ENCODE data around the gene CTSH.

DNA sequence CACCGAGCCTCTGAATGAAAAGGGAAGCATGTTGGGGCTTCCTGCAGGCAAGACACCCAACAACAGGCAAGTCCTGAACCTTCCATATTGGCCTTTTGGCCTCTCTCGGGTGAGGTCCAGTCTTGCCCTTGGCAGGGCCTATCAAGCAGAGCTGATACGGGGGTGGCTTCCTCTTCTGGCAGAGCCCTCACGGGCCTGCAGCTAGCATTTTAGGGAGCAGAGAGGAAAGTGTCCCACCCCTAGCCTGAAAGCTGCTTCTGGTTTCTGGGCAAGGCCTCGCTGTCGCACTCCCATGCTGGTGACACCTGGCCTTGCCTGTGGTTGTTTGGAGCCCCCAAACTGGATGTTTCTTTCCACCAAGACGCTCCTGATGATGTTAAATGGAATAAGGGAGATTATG lies 31.8 kb upstream of the CTSH start:
- TF ChIP-seq, protein P1, sequence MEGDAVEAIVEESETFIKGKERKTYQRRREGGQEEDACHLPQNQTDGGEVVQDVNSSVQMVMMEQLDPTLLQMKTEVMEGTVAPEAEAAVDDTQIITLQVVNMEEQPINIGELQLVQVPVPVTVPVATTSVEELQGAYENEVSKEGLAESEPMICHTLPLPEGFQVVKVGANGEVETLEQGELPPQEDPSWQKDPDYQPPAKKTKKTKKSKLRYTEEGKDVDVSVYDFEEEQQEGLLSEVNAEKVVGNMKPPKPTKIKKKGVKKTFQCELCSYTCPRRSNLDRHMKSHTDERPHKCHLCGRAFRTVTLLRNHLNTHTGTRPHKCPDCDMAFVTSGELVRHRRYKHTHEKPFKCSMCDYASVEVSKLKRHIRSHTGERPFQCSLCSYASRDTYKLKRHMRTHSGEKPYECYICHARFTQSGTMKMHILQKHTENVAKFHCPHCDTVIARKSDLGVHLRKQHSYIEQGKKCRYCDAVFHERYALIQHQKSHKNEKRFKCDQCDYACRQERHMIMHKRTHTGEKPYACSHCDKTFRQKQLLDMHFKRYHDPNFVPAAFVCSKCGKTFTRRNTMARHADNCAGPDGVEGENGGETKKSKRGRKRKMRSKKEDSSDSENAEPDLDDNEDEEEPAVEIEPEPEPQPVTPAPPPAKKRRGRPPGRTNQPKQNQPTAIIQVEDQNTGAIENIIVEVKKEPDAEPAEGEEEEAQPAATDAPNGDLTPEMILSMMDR (IDR thresholded peaks at IDR 0.05): no peak
- TF ChIP-seq POLR2A (IDR thresholded peaks at IDR 0.05): no peak
